Activated T-cell treated with anti-CD3 and anti-CD28 coated beads for 1 hour (primary cell): ENCODE measurements around the gene OR14J1.
"Not testable (repeated sequence)": the region's sequence is repeated elsewhere in the genome, so short reads cannot be mapped to it uniquely, and the experiment has no call there.

ENCODE experiments used
- DNase-seq: peaks from one replicate; pipeline ENCODE4 v3.0.0-alpha.2; 2020; ENCODE audit warnings: low read depth

OR14J1 gene

GRCh38 chr6:29301316-29301715 is at the start of gene OR14J1:
TSS of gene OR14J1 (plus strand) at chr6:29301701. CDS start at chr6:29306690, 4,989 bp downstream.
- DNase-seq = no peak

DNA sequence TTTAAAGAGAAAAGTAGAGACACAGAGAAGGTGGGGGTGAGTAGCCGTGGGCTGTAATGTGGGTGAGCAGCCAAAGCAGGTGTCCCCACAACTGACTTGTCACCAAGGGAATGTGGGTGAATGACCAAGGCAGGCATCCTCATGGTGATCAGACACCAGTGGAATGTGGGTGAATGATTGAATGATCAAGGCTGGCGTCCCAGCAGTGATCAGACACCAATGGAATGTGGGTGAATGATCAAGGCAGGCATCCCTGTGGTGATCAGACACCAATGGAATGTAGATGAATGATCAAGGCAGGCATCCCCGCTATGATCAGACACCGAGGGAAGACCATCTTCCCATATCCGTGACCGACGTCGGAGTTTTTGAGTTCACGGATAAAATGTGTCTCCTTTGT is 49.8 kb upstream of the OR14J1 start:
- DNase-seq = no peak

GRCh38 chr6:29255530-29255929 is 46.0 kb upstream of the OR14J1 start:
- no peak for DNase-seq

GRCh38 chr6:29259721-29260120 is 41.8 kb upstream of the OR14J1 start:
- DNase-seq = no peak

GRCh38 chr6:29263001-29263400 is 38.5 kb upstream of the OR14J1 start:
- DNase-seq = no peak

DNA sequence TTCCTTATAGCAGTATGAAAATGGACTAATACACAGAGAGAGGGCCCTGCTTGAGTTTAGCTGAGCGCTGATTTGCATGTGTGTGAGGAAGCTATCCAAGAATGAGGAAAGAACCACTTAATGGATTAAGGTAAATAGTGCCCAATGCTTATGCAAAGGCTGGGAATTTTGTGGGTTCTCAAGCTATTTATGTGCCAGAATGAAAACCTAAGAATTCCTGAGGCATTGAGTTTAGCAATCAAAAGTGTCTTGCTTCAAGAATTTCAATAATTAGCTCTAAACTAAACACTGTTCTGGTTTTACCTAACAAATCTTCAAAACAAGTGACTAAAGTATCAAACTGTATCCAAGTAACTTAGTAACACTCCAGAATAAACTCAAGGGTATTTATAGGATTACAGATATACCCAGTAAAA is 7.0 kb upstream of the OR14J1 start:
- DNase-seq = no peak

DNA sequence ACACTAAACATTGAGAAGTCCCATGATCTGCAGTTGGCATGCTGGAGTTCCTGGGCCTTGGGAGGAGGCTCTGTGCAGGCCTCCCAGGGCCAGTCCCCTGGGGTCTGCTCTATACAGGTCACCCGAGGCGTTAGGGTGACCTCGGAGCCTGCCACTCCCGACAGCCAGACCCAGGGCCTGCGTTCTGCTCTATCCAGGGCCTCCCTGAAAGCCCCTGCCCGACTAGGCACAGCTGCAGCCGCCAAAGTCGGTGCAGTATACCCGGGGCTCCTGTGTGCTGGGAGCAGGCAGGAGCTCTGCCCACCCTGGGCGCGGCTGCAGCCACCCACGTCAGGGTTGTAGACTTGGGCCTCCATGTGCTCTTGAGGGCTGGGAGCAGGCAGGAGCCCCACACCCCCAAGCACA is 6.3 kb upstream of the OR14J1 start:
- no peak for DNase-seq

DNA sequence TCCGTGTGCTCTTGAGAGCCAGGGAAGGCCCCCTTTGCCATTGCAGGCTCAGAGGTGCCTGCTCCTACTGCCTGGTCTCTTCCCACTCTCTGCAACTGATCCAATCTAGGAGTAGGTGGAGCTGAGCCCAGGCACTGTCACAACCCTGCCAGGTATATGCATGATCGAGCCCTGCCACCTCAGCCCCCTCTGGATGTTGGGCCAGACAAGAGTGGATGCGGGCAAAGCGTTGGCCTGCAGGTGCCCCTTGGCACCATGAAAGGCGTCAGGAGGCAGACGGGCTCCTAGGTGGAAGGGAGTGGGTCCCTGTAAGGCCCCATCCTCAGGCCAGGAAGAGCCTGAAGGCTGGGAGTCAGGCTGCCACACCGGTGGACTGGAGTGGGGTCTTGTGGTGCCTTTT is 5.9 kb upstream of the OR14J1 start:
- DNase-seq = no peak

DNA sequence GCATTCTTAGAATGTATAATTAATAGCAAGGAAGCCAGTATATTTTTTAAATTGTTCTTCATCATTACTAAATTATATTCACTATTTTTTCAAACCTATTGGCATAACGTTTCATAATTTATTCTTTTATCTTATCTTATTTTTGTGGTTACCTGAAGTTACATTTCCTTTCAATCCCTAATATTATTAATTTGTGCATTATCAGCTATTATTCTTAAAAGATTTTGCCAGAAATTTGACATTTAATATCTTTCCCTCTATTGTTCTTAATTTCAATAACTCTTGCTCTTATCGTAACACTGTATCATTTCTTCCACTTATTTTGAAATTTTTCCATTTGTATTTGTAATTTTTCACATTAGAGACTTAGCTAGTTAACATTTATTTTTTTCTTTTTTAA is 18.4 kb downstream of the OR14J1 start:
- no peak for DNase-seq

DNA sequence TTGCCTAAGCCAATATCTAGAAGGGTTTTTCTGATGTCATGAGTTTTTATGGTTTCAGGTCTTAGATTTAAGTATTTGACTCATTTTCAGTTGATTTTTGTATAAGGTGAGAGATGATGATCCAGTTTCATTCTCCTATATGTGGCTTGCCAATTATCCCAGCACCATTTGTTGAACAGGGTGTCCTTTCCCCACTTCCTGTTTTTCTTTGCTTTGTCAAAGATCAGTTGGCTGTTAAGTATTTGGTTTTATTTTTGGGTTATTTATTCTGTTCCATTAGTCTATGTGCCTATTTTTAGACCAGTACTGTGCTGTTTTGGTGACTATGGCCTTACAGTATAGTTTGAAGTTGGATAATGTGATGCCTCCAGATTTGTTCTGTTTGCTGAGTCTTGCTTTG is 21.8 kb downstream of the OR14J1 start:
- not testable (repeated sequence) for DNase-seq

DNA sequence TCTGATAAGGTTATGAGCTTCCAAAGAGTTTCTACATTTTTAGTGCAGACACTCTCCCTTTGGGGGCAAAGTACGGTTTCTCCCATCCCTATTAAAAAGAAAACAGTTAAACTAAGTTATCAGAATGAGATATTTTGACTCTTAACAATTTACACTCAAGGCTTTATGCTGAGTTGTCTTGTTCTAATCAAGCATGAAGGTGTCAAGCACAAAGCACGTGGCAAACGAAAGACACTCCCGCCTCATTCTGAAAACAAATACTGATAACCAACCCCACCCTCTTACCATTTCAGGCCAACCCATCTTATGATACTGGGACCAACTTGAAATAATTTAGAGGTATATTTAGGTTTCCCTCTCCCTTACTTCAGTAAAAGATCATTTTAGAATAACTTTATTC is 24.3 kb downstream of the OR14J1 start:
- no peak for DNase-seq

- no peak for DNase-seq
Measured at GRCh38 chr6:29332676-29333075, 31.2 kb downstream of the OR14J1 start.

DNA sequence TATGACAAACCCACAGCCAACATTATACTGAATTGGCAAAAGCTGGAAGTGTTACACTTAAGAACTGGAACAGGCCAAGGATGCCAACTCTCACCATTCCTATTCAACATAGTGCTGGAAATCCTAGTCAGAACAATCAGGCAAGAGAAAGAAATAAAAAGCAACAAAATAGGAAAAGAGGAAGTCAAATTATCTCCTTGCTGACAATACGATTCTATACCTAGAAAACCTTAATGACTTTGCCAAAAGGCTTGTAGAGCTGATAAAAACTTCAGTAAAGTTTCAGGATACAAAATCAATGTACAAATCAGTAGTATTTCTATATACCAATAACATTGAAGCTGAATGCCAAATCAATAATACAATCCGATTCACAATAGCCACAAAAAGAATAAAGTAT is 34.8 kb downstream of the OR14J1 start:
- no peak for DNase-seq

GRCh38 chr6:29345380-29345779 is 43.9 kb downstream of the OR14J1 start:
- DNase-seq = no peak

DNA sequence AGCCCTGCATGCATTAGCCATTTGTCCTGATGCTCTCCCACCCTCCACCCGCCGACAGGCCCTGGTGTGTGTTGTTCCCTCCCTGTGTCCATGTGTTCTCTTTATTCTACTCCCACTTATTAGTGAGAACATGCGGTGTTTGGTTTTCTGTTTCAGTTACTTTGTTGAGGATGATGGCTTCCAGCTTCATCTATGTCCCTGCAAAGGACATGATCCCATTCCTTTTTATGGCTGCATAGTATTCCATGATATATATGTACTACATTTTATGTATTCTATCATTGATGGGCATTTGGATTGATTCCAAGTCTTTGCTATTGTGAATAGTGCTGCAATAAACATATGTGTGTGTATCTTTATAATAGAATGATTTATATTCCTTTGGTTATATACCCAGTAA is 47.8 kb downstream of the OR14J1 start:
- not testable (repeated sequence) for DNase-seq

DNA sequence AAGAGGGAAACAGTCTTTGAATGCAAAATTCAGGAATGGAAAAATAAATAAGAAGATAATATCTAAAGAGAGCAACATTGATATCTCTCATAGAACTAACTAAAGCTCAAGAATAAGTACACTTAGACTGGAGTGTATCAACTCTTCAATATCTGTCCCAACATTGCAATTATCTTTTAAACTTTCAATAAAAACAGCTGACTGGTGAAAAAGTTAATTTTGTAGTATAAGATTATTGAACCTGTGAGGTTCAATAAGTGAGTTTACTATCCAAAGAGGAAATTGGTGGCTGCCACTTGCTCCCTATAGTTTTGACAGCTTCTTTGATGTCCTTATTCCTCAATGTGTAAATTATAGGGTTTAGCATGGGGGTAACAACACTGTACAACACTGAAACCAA is 53.5 kb downstream of the OR14J1 start:
- DNase-seq = no peak

- DNase-seq = no peak
Measured at GRCh38 chr6:29355603-29356002, 54.1 kb downstream of the OR14J1 start.
